NCI-H1105 treated with DMSO at 0.1 percent for 48 hours (cell line): Measurements from ENCODE around the gene PTPRN2.
A peak's percentile ranks its signal among the peaks of the same experiment; 100 is the strongest.

Experiments used
- DNase-seq: peaks from one replicate; lab custom pipeline; 2025; lab: John Stamatoyannopoulos, UW

Gene PTPRN2

GRCh38 chr7:158252837-158253669 is 334.6 kb downstream of the PTPRN2 start:
- DNase-seq: no peak

- peak; percentile 18 for DNase-seq
These were observed 335.4 kb downstream of the PTPRN2 start for GRCh38 chr7:158252081-158252836.

GRCh38 chr7:158251061-158251965 is 336.3 kb downstream of the PTPRN2 start:
- DNase-seq: no peak

GRCh38 chr7:158249692-158250091 is 337.9 kb downstream of the PTPRN2 start:
- DNase-seq: no peak

- no peak for DNase-seq
These were observed 338.8 kb downstream of the PTPRN2 start for GRCh38 chr7:158248816-158249215.

- DNase-seq: no peak
These were observed 339.7 kb downstream of the PTPRN2 start for GRCh38 chr7:158247758-158248487.

GRCh38 chr7:158246960-158247673 is 340.5 kb downstream of the PTPRN2 start:
- no peak for DNase-seq

GRCh38 chr7:158246272-158246959 is 341.2 kb downstream of the PTPRN2 start:
- DNase-seq: no peak

GRCh38 chr7:158245724-158246041 is 341.9 kb downstream of the PTPRN2 start:
- DNase-seq: no peak

- DNase-seq: no peak
These were observed 342.5 kb downstream of the PTPRN2 start for GRCh38 chr7:158244873-158245723.

- DNase-seq: no peak
These were observed 343.2 kb downstream of the PTPRN2 start for GRCh38 chr7:158244430-158244829.

GRCh38 chr7:158241919-158242318 is 345.7 kb downstream of the PTPRN2 start:
- no peak for DNase-seq

GRCh38 chr7:158240801-158241200 is 346.8 kb downstream of the PTPRN2 start:
- no peak for DNase-seq

- peak; percentile 64 for DNase-seq
These were observed 348.2 kb downstream of the PTPRN2 start for GRCh38 chr7:158239290-158239981.

GRCh38 chr7:158238616-158239289 is 348.9 kb downstream of the PTPRN2 start:
- DNase-seq: no peak

- no peak for DNase-seq
These were observed 349.8 kb downstream of the PTPRN2 start for GRCh38 chr7:158237672-158238335.

GRCh38 chr7:158236400-158236799 is 351.2 kb downstream of the PTPRN2 start:
- no peak for DNase-seq

GRCh38 chr7:158235862-158236261 is 351.8 kb downstream of the PTPRN2 start:
- DNase-seq: no peak
